ENCODE results near the gene TM7SF2.

The TM7SF2 gene

GRCh38 chr11:65107751-65108468 is 3.8 kb upstream of the TM7SF2 start:
- no peak overlapping the region for H3K9ac ChIP-seq (ENCODE audit: low read length)
- H3K36me3 ChIP-seq (replicated peaks; ENCODE audit: low read depth, low read length), result peaks cover 14% of the 10 kb centered on the region
- no peak overlapping the region for H3K4me3 ChIP-seq (ENCODE audit: low read length)
- no peak overlapping the region for H3K4me2 ChIP-seq (ENCODE audit: low read length)
- no peaks in the 10 kb centered on the region for H3K9me3 ChIP-seq (ENCODE audit: insufficient read depth, low read length)
- H4K20me1 ChIP-seq (ENCODE audit: insufficient read depth, low read length), result peaks cover 5% of the 10 kb centered on the region
- no peak overlapping the region for H2AFZ ChIP-seq (ENCODE audit: low read depth, low read length)
- H3K27me3 ChIP-seq (ENCODE audit: low read depth, low read length), result no peaks in the 10 kb centered on the region
- no peak overlapping the region for H3K27ac ChIP-seq (ENCODE audit: low read length)
- no peak for TF ChIP-seq CTCF (IDR thresholded peaks at IDR 0.05; ENCODE audit: low read depth, low read length)
- TF ChIP-seq EZH2phosphoT487 (IDR thresholded peaks at IDR 0.05; ENCODE audit: low read depth), result no peak
- H3K4me1 ChIP-seq (ENCODE audit: low read length), result peaks cover 12% of the 10 kb centered on the region
- H3K79me2 ChIP-seq (ENCODE audit: low read length), result peaks cover 11% of the 10 kb centered on the region

GRCh38 chr11:65108469-65109123 is 3.1 kb upstream of the TM7SF2 start:
- Histone ChIP-seq H3K27me3 (ENCODE audit: low read depth, low read length) (no peaks in the 10 kb centered on the region), H3K36me3 (replicated peaks; ENCODE audit: low read depth, low read length) (peaks cover 14% of the 10 kb centered on the region), H2AFZ (ENCODE audit: low read depth, low read length) (no peak overlapping the region)

GRCh38 chr11:65109231-65110198 is 2.2 kb upstream of the TM7SF2 start:
- no peaks in the 10 kb centered on the region for H3K9me3 ChIP-seq (ENCODE audit: insufficient read depth, low read length)
- peaks cover 5% of the 10 kb centered on the region for H4K20me1 ChIP-seq (ENCODE audit: insufficient read depth, low read length)
- H3K9ac ChIP-seq (ENCODE audit: low read length), result no peak overlapping the region
- no peak overlapping the region for H3K4me2 ChIP-seq (ENCODE audit: low read length)
- H3K79me2 ChIP-seq (ENCODE audit: low read length), result peaks cover 16% of the 10 kb centered on the region
- TF ChIP-seq EZH2phosphoT487 (IDR thresholded peaks at IDR 0.05; ENCODE audit: low read depth), result no peak
- TF ChIP-seq CTCF (IDR thresholded peaks at IDR 0.05; ENCODE audit: low read depth, low read length), result no peak
- no peak overlapping the region for H3K4me3 ChIP-seq (ENCODE audit: low read length)
- H3K27me3 ChIP-seq (ENCODE audit: low read depth, low read length), result no peaks in the 10 kb centered on the region
- no peak overlapping the region for H2AFZ ChIP-seq (ENCODE audit: low read depth, low read length)
- H3K27ac ChIP-seq (ENCODE audit: low read length), result no peak overlapping the region
- H3K4me1 ChIP-seq (ENCODE audit: low read length), result peaks cover 21% of the 10 kb centered on the region
- peaks cover 14% of the 10 kb centered on the region for H3K36me3 ChIP-seq (replicated peaks; ENCODE audit: low read depth, low read length)

More at GRCh38 chr11:65108469-65109123, 3.1 kb upstream of the TM7SF2 start:
- Histone ChIP-seq H3K4me3 (ENCODE audit: low read length) (no peak overlapping the region), H3K27ac (ENCODE audit: low read length) (no peak overlapping the region), H3K4me1 (ENCODE audit: low read length) (peaks cover 19% of the 10 kb centered on the region), H3K9ac (ENCODE audit: low read length) (no peak overlapping the region), H3K9me3 (ENCODE audit: insufficient read depth, low read length) (no peaks in the 10 kb centered on the region), H3K79me2 (ENCODE audit: low read length) (peaks cover 16% of the 10 kb centered on the region), H4K20me1 (ENCODE audit: insufficient read depth, low read length) (peaks cover 5% of the 10 kb centered on the region), H3K4me2 (ENCODE audit: low read length) (no peak overlapping the region)
- TF ChIP-seq EZH2phosphoT487 (IDR thresholded peaks at IDR 0.05; ENCODE audit: low read depth), result no peak
- TF ChIP-seq CTCF (IDR thresholded peaks at IDR 0.05; ENCODE audit: low read depth, low read length), result no peak

Measured in OCI-LY3 (cell line).